Coronary artery (tissue), 2 donors: Measurements from ENCODE around the gene GPR42.

Experiments
- DNase-seq: peaks from one replicate; pipeline ENCODE4 v3.0.0-alpha.2; 2017; ENCODE audit warnings: low spot score
- H3K27ac ChIP-seq, 2 donors: fragments of 200-600 bp; sonication (generic); one replicate each; pipeline ENCODE4 v1.5.1; 2016 to 2019
- H3K4me3 ChIP-seq: fragments of 200-600 bp; sonication (generic); 2 replicates; pipeline ENCODE4 v1.5.1; 2016; ENCODE audit warnings: mild to moderate bottlenecking, moderate library complexity
- CTCF ChIP-seq: fragments of 200-600 bp; sonication (generic); IDR thresholded peaks from one replicate; pipeline ENCODE4 v1.5.1; 2019; ENCODE audit warnings: antibody characterized with exemption

Gene GPR42

GRCh38 chr19:35407619-35408018, 36.8 kb downstream of the GPR42 start:
- no peak overlapping the region for H3K27ac ChIP-seq
- TF ChIP-seq CTCF: no peak
- no peak overlapping the region for H3K4me3 ChIP-seq
- DNase-seq: no peak

GRCh38 chr19:35408284-35409171, 37.7 kb downstream of the GPR42 start:
- Histone ChIP-seq H3K4me3 (no peak overlapping the region), H3K27ac (no peak overlapping the region)
- no peak for TF ChIP-seq CTCF
- DNase-seq: no peak

- no peak overlapping the region for H3K4me3 ChIP-seq
- DNase-seq: no peak
- no peak for TF ChIP-seq CTCF
- H3K27ac ChIP-seq: no peak overlapping the region
Observed at GRCh38 chr19:35409191-35409590, 38.3 kb downstream of the GPR42 start.

- H3K27ac ChIP-seq: no peak overlapping the region
- no peak overlapping the region for H3K4me3 ChIP-seq
- TF ChIP-seq CTCF: no peak
- no peak for DNase-seq
Observed at GRCh38 chr19:35410487-35410886, 39.6 kb downstream of the GPR42 start.

GRCh38 chr19:35414442-35414841, 43.6 kb downstream of the GPR42 start:
- TF ChIP-seq CTCF: no peak
- DNase-seq: no peak
- Histone ChIP-seq H3K27ac (no peak overlapping the region), H3K4me3 (no peak overlapping the region)

GRCh38 chr19:35416331-35416730, 45.5 kb downstream of the GPR42 start:
- TF ChIP-seq CTCF: no peak
- Histone ChIP-seq H3K27ac (no peak overlapping the region), H3K4me3 (no peak overlapping the region)
- no peak for DNase-seq

- no peak for DNase-seq
- Histone ChIP-seq H3K27ac (no peak overlapping the region), H3K4me3 (no peak overlapping the region)
- TF ChIP-seq CTCF: no peak
Observed at GRCh38 chr19:35417278-35417677, 46.4 kb downstream of the GPR42 start.
